Activated T-cell treated with anti-CD3 and anti-CD28 coated beads, Interleukin-2, amount 50 U/mL, for 24 hours (primary cell): ENCODE measurements around the gene TMEM87B.
"Not testable (repeated sequence)": the region's sequence is repeated elsewhere in the genome, so short reads cannot be mapped to it uniquely, and the experiment has no call there.

Experiments
- DNase-seq: peaks from one replicate; pipeline ENCODE4 v3.0.0-alpha.2; 2020
- H3K27ac Mint-ChIP-seq: 2 replicates; pipeline ENCODE4 v1.8.0; 2020; ENCODE audit warnings: mild to moderate bottlenecking, mixed read lengths
- H3K27me3 Mint-ChIP-seq: 2 replicates; pipeline ENCODE4 v1.8.0; 2020; ENCODE audit warnings: mixed read lengths
- H3K36me3 Mint-ChIP-seq: 2 replicates; pipeline ENCODE4 v1.8.0; 2020; ENCODE audit warnings: low read depth, mixed read lengths
- H3K4me1 Mint-ChIP-seq: 2 replicates; pipeline ENCODE4 v1.8.0; 2020; ENCODE audit warnings: low read depth, mixed read lengths
- H3K4me3 Mint-ChIP-seq: 2 replicates; pipeline ENCODE4 v1.8.0; 2020; ENCODE audit warnings: mild to moderate bottlenecking, moderate library complexity, mixed read lengths
- H3K9me3 Mint-ChIP-seq: 2 replicates; pipeline ENCODE4 v1.8.0; 2020; ENCODE audit warnings: mixed read lengths

Gene TMEM87B

GRCh38 chr2:112024896-112025491, 30.1 kb upstream of the TMEM87B start:
- DNase-seq: no peak
- no peaks in the 10 kb centered on the region for H3K4me1 Mint-ChIP-seq
- peaks cover 2% of the 10 kb centered on the region for H3K27me3 Mint-ChIP-seq
- no peaks in the 10 kb centered on the region for H3K36me3 Mint-ChIP-seq
- H3K27ac Mint-ChIP-seq: no peak overlapping the region
- H3K4me3 Mint-ChIP-seq: no peak overlapping the region
- no peaks in the 10 kb centered on the region for H3K9me3 Mint-ChIP-seq

- H3K27ac Mint-ChIP-seq: no peak overlapping the region
- H3K36me3 Mint-ChIP-seq: no peaks in the 10 kb centered on the region
- H3K4me3 Mint-ChIP-seq: no peak overlapping the region
- no peak for DNase-seq
- H3K4me1 Mint-ChIP-seq: no peaks in the 10 kb centered on the region
- H3K27me3 Mint-ChIP-seq: no peaks in the 10 kb centered on the region
- H3K9me3 Mint-ChIP-seq: no peaks in the 10 kb centered on the region
These were observed 28.6 kb upstream of the TMEM87B start for GRCh38 chr2:112026509-112026908.

GRCh38 chr2:112027767-112028166, 27.3 kb upstream of the TMEM87B start:
- peaks cover 2% of the 10 kb centered on the region for H3K27me3 Mint-ChIP-seq
- no peaks in the 10 kb centered on the region for H3K9me3 Mint-ChIP-seq
- no peak overlapping the region for H3K27ac Mint-ChIP-seq
- no peak overlapping the region for H3K4me3 Mint-ChIP-seq
- DNase-seq: no peak
- H3K4me1 Mint-ChIP-seq: peaks cover 2% of the 10 kb centered on the region
- H3K36me3 Mint-ChIP-seq: no peaks in the 10 kb centered on the region

- peaks cover 2% of the 10 kb centered on the region for H3K4me1 Mint-ChIP-seq
- H3K27me3 Mint-ChIP-seq: peaks cover 2% of the 10 kb centered on the region
- H3K9me3 Mint-ChIP-seq: no peaks in the 10 kb centered on the region
- DNase-seq: no peak
- no peaks in the 10 kb centered on the region for H3K36me3 Mint-ChIP-seq
- H3K4me3 Mint-ChIP-seq: no peak overlapping the region
- H3K27ac Mint-ChIP-seq: no peak overlapping the region
These were observed 25.9 kb upstream of the TMEM87B start for GRCh38 chr2:112029164-112029563.

GRCh38 chr2:112031473-112032223, 23.4 kb upstream of the TMEM87B start:
- peaks cover 2% of the 10 kb centered on the region for H3K27me3 Mint-ChIP-seq
- peaks cover 2% of the 10 kb centered on the region for H3K4me1 Mint-ChIP-seq
- H3K4me3 Mint-ChIP-seq: no peak overlapping the region

GRCh38 chr2:112032224-112032586, 22.9 kb upstream of the TMEM87B start:
- Mint-ChIP-seq H3K4me3 (no peak overlapping the region), H3K4me1 (peaks cover 2% of the 10 kb centered on the region), H3K9me3 (peaks cover 2% of the 10 kb centered on the region), H3K36me3 (no peaks in the 10 kb centered on the region), H3K27ac (no peak overlapping the region), H3K27me3 (peaks cover 2% of the 10 kb centered on the region)
- no peak for DNase-seq

More at GRCh38 chr2:112031473-112032223, 23.4 kb upstream of the TMEM87B start:
- H3K27ac Mint-ChIP-seq: no peak overlapping the region
- H3K9me3 Mint-ChIP-seq: peaks cover 2% of the 10 kb centered on the region
- H3K36me3 Mint-ChIP-seq: no peaks in the 10 kb centered on the region
- no peak for DNase-seq

- Mint-ChIP-seq H3K27me3 (peaks cover 2% of the 10 kb centered on the region), H3K4me1 (peaks cover 2% of the 10 kb centered on the region), H3K36me3 (no peaks in the 10 kb centered on the region), H3K27ac (no peak overlapping the region), H3K9me3 (peaks cover 2% of the 10 kb centered on the region), H3K4me3 (no peak overlapping the region)
- no peak for DNase-seq
These were observed 22.2 kb upstream of the TMEM87B start for GRCh38 chr2:112032689-112033465.

- peaks cover 2% of the 10 kb centered on the region for H3K27me3 Mint-ChIP-seq
- no peak overlapping the region for H3K4me3 Mint-ChIP-seq
- H3K36me3 Mint-ChIP-seq: no peaks in the 10 kb centered on the region
- peaks cover 2% of the 10 kb centered on the region for H3K4me1 Mint-ChIP-seq
- no peak overlapping the region for H3K27ac Mint-ChIP-seq
- DNase-seq: no peak
- H3K9me3 Mint-ChIP-seq: peaks cover 2% of the 10 kb centered on the region
These were observed 21.5 kb upstream of the TMEM87B start for GRCh38 chr2:112033600-112033999.

- Mint-ChIP-seq H3K27ac (no peak overlapping the region), H3K36me3 (no peaks in the 10 kb centered on the region), H3K9me3 (peaks cover 2% of the 10 kb centered on the region), H3K4me3 (no peak overlapping the region), H3K4me1 (peaks cover 2% of the 10 kb centered on the region), H3K27me3 (peaks cover 2% of the 10 kb centered on the region)
- DNase-seq: no peak
These were observed 20.1 kb upstream of the TMEM87B start for GRCh38 chr2:112034924-112035323.

- peaks cover 2% of the 10 kb centered on the region for H3K4me1 Mint-ChIP-seq
- no peak overlapping the region for H3K4me3 Mint-ChIP-seq
- H3K9me3 Mint-ChIP-seq: peaks cover 2% of the 10 kb centered on the region
- no peak overlapping the region for H3K27ac Mint-ChIP-seq
- no peak for DNase-seq
- H3K27me3 Mint-ChIP-seq: peaks cover 2% of the 10 kb centered on the region
- H3K36me3 Mint-ChIP-seq: no peaks in the 10 kb centered on the region
These were observed 19.3 kb upstream of the TMEM87B start for GRCh38 chr2:112035786-112036185.

GRCh38 chr2:112039556-112039955, 15.5 kb upstream of the TMEM87B start:
- not testable (repeated sequence) for DNase-seq, H3K4me1 Mint-ChIP-seq, H3K9me3 Mint-ChIP-seq, H3K36me3 Mint-ChIP-seq, H3K4me3 Mint-ChIP-seq, H3K27ac Mint-ChIP-seq, H3K27me3 Mint-ChIP-seq

GRCh38 chr2:112040066-112040465, 15.0 kb upstream of the TMEM87B start:
- not testable (repeated sequence) for H3K4me3 Mint-ChIP-seq, H3K9me3 Mint-ChIP-seq, H3K27me3 Mint-ChIP-seq, H3K27ac Mint-ChIP-seq, H3K36me3 Mint-ChIP-seq, H3K4me1 Mint-ChIP-seq, DNase-seq

GRCh38 chr2:112041460-112041859, 13.6 kb upstream of the TMEM87B start:
- H3K4me3 Mint-ChIP-seq, H3K27me3 Mint-ChIP-seq, H3K9me3 Mint-ChIP-seq, H3K27ac Mint-ChIP-seq, DNase-seq, H3K36me3 Mint-ChIP-seq, H3K4me1 Mint-ChIP-seq: not testable (repeated sequence)

- peaks cover 7% of the 10 kb centered on the region for H3K27me3 Mint-ChIP-seq
- H3K4me3 Mint-ChIP-seq: no peak overlapping the region
- H3K27ac Mint-ChIP-seq: no peak overlapping the region
- H3K9me3 Mint-ChIP-seq: no peaks in the 10 kb centered on the region
- H3K4me1 Mint-ChIP-seq: no peaks in the 10 kb centered on the region
- DNase-seq: no peak
- H3K36me3 Mint-ChIP-seq: no peaks in the 10 kb centered on the region
These were observed 9.5 kb upstream of the TMEM87B start for GRCh38 chr2:112045446-112046014.

GRCh38 chr2:112046231-112046630, 8.8 kb upstream of the TMEM87B start:
- Mint-ChIP-seq H3K36me3 (no peaks in the 10 kb centered on the region), H3K27me3 (peaks cover 7% of the 10 kb centered on the region), H3K9me3 (no peaks in the 10 kb centered on the region), H3K27ac (no peak overlapping the region), H3K4me3 (no peak overlapping the region), H3K4me1 (no peaks in the 10 kb centered on the region)
- no peak for DNase-seq
